Natural killer cell treated with Interleukin-12 subunit alpha and Interleukin-12 subunit beta and Interleukin-15 and Interleukin-18, amount 100 ng/mL, for 72 hours (primary cell): ENCODE data around the gene PABPN1L. TPM values are rescaled to one million over a fixed set of nuclear protein-coding genes. Genes with fewer than 3 reads are reported as not detected.

ENCODE experiments used
- ATAC-seq, 2 donors: fragments of 150-1000 bp; cut with Tn5 transposase in 1 of 2; sonication (Bioruptor Pico), chemical (Tn5 transposase) in 1 of 2; 2 replicates each; pipeline ENCODE4 v1.10.0; 2021
- DNase-seq: peaks from one replicate; pipeline ENCODE4 v3.0.0; 2022; ENCODE audit warnings: low spot score
- H3K27ac Mint-ChIP-seq, 2 donors: 1 replicate in 1 of 2; 2 replicates in 1 of 2; pipeline ENCODE4 v1.8.0; 2022; ENCODE audit warnings: mixed read lengths in 2 of 2, mild to moderate bottlenecking in 1 of 2, moderate library complexity in 1 of 2
- H3K27me3 Mint-ChIP-seq, 2 donors: 1 replicate in 1 of 2; 2 replicates in 1 of 2; pipeline ENCODE4 v1.8.0; 2022; ENCODE audit warnings: mixed read lengths in 2 of 2
- H3K36me3 Mint-ChIP-seq: one replicate; pipeline ENCODE4 v1.8.0; 2022; ENCODE audit warnings: mixed read lengths
- H3K4me1 Mint-ChIP-seq, 2 donors: 1 replicate in 1 of 2; 2 replicates in 1 of 2; pipeline ENCODE4 v1.8.0; 2022; ENCODE audit warnings: low read depth in 2 of 2, mixed read lengths in 2 of 2, mild to moderate bottlenecking in 1 of 2
- H3K4me3 Mint-ChIP-seq: one replicate; pipeline ENCODE4 v1.8.0; 2022; ENCODE audit warnings: mixed read lengths
- H3K9me3 Mint-ChIP-seq: 2 replicates; pipeline ENCODE4 v1.8.0; 2022; ENCODE audit warnings: mixed read lengths
- total RNA-seq, 2 donors: library from RNA; stranded (reverse); gene quantifications; one replicate each; pipeline ENCODE4 v1.2.3, GENCODE V29; 2022

The PABPN1L gene
- not detected for total RNA-seq

DNA sequence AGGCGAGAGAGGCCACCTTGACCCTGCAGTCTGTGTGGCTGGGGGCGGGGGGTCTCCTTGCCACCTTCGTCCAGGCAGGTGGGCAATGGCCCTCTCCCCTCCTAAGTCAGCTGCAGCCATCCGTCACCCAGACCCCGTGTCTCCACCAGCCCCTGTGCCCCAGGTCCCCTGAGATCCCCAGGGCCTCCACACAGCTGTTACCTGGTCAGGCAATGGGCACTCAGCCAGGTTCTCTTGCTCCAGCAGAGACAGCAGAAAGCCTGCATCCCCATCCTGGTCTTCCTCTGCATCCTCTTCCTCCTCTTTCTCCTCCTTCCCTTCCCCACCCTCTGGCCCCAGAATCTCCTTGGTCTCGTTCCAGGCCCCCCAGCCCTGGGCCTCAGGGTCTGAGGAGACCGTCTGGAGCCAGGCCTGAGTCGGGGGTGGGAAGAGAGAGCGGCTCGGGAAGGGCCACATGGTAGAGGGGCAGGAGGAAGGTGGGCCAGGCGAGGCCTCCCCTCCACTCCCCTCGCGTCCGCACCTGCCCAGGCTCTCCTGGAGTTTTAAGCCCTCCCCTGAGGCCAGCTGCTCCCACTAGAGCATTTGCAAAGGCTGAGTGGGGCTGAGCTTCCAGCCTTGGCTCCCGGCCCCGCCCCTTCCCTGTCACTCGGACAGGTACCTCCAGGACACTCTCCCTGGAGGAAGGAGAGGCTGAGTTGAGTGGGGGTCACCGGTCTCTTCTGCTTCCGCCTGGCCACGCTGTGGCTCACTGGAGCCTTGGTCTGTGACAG, at the start of gene PABPN1L:
TSS of gene PABPN1L (minus strand) at position 510 of the 770 bp plus-strand sequence. CDS start at position 456, 54 bp downstream.
- no peaks in the 10 kb centered on the region for H3K36me3 Mint-ChIP-seq
- DNase-seq, result no peak
- no peak within 1 kb of the TSS for H3K4me3 Mint-ChIP-seq
- H3K4me1 Mint-ChIP-seq, result peaks cover 0 to 4% of the 10 kb centered on the region in 2 donors
- peaks cover 0 to 6% of the 10 kb centered on the region in 2 donors for H3K27me3 Mint-ChIP-seq
- ATAC-seq, result no peak
- H3K9me3 Mint-ChIP-seq, result no peaks in the 10 kb centered on the region
- H3K27ac Mint-ChIP-seq, result no peak within 1 kb of the TSS

DNA sequence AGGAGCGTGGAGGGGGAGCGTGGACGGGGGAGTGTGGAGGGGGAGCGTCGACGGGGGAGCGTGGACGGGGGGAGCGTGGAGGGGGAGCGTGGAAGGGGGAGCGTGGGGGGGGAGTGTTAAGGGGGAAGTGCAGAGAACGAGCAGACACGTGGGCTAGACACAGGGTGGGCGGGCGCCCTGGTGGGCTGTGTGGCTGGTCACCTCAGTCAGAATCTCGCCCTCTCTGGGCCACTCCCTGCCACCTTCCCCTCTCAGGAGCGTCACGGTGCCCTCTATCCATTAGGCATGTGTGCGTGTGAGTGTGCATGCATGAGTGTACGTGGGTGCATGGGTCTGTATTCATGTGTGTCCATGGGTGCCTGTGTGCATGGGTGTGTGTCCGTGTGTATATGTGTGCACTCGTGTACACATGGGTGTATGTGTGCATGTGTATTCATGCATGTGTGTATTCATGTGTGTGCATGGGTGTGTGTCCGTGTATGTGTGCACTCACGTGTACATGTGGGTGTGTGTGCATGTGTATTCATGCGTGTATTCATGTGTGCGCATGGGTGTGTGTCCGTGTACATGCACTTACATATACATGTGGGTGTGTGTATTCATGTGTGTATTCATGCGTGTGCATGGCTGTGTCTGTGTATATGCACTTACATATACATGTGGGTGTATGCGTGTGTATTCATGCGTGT, 49.3 kb upstream of the PABPN1L start:
- H3K27ac Mint-ChIP-seq, result no peak overlapping the region
- no peak for DNase-seq
- no peak overlapping the region for H3K4me3 Mint-ChIP-seq
- ATAC-seq, result no peak
- no peaks in the 10 kb centered on the region for H3K36me3 Mint-ChIP-seq
- H3K4me1 Mint-ChIP-seq, result peaks cover 0 to 3% of the 10 kb centered on the region in 2 donors
- H3K27me3 Mint-ChIP-seq, result peaks cover 0 to 9% of the 10 kb centered on the region in 2 donors
- peaks cover 5% of the 10 kb centered on the region for H3K9me3 Mint-ChIP-seq

- Mint-ChIP-seq H3K4me3 (no peak overlapping the region), H3K9me3 (peaks cover 5% of the 10 kb centered on the region), H3K27ac (no peak overlapping the region), H3K4me1 (peaks cover 0 to 3% of the 10 kb centered on the region in 2 donors), H3K36me3 (no peaks in the 10 kb centered on the region), H3K27me3 (peaks cover 0 to 9% of the 10 kb centered on the region in 2 donors)
- DNase-seq, result no peak
- ATAC-seq, result no peak
Observed at GRCh38 chr16:88914750-88915368, 48.4 kb upstream of the PABPN1L start.

- Mint-ChIP-seq H3K4me3 (no peak overlapping the region), H3K4me1 (peaks cover 0 to 3% of the 10 kb centered on the region in 2 donors), H3K27me3 (peaks cover 0 to 9% of the 10 kb centered on the region in 2 donors), H3K27ac (no peak overlapping the region), H3K36me3 (no peaks in the 10 kb centered on the region), H3K9me3 (peaks cover 5% of the 10 kb centered on the region)
- no peak for ATAC-seq
- no peak for DNase-seq
Observed at GRCh38 chr16:88913870-88914269, 47.4 kb upstream of the PABPN1L start.

DNA sequence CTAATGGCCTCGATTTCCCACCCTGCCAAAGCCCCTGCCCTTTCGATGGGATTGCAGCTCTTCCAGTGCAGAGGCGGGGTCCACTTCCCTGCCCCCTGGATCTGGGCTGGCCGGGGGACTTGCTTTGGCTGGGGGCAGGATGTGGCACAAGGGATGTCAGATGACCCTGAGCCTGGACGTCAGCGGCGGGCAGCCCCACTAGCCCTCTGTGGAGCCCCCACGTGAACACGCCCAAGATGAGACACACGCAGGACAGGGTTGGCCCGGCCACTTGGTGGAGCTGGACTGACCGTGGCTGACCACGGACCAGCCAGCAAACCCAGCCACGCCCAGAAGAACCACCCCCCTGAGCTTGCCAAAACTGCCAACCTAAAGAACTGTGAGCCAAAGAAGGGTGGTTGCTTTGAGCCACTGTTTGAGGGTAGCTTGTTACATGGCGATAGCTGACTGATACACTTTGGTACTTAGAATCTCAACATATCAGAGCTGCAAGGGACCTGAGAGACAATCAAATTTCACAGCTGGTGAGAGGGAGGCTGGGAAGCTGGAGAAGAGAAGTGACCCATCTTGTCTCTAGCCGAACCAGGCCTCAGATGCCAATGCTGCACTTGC, 46.6 kb upstream of the PABPN1L start:
- Mint-ChIP-seq H3K9me3 (peaks cover 5% of the 10 kb centered on the region), H3K27me3 (peaks cover 0 to 9% of the 10 kb centered on the region in 2 donors), H3K4me3 (no peak overlapping the region), H3K27ac (no peak overlapping the region), H3K36me3 (no peaks in the 10 kb centered on the region), H3K4me1 (peaks cover 0 to 3% of the 10 kb centered on the region in 2 donors)
- DNase-seq (no peak), ATAC-seq (no peak)

DNA sequence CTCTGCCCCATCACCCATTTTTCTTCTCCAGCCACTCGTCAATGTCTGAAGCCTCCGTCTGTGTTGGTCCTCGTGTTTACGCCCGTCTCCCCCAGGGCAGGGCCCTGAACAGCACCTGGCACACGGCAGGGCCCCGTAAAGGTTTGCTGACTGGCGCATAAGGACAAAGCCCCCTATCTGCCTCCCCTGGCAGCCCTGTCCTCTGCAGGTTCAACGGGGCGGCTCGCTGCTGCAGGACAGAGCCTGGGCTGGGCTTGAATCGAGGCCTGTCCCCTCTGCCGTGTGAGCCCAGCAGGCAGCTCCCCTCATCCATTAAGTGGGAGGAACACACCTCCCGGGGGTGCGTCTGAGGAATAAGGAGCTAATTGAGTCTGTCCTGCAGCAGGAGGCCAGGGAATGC, 46.1 kb upstream of the PABPN1L start:
- no peak for DNase-seq
- Mint-ChIP-seq H3K4me3 (no peak overlapping the region), H3K9me3 (peaks cover 5% of the 10 kb centered on the region), H3K27me3 (peaks cover 0 to 9% of the 10 kb centered on the region in 2 donors), H3K4me1 (peaks cover 0 to 3% of the 10 kb centered on the region in 2 donors), H3K27ac (no peak overlapping the region), H3K36me3 (no peaks in the 10 kb centered on the region)
- ATAC-seq, result no peak

DNA sequence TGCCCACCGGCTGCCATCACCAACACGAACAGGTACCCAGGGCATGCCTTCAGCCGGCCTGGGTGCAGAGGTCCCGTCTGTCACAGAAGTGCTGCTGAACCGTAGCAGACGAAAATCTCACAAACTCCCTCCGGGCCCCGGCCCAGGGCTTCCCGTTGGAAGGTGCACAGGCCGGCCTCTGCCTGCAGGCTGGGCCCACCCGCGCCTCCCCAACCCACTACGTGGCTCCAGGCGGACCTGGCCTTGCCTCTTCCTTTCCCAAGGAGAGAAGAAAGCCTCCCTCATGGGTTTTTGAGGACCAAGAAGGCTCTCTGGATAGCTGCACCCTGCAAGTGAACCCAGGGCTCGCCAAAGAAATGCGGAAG, 45.5 kb upstream of the PABPN1L start:
- ATAC-seq (no peak), DNase-seq (no peak)
- Mint-ChIP-seq H3K4me1 (peaks cover 0 to 3% of the 10 kb centered on the region in 2 donors), H3K36me3 (no peaks in the 10 kb centered on the region), H3K9me3 (peaks cover 5% of the 10 kb centered on the region), H3K27ac (no peak overlapping the region), H3K4me3 (no peak overlapping the region), H3K27me3 (peaks cover 0 to 9% of the 10 kb centered on the region in 2 donors)

DNA sequence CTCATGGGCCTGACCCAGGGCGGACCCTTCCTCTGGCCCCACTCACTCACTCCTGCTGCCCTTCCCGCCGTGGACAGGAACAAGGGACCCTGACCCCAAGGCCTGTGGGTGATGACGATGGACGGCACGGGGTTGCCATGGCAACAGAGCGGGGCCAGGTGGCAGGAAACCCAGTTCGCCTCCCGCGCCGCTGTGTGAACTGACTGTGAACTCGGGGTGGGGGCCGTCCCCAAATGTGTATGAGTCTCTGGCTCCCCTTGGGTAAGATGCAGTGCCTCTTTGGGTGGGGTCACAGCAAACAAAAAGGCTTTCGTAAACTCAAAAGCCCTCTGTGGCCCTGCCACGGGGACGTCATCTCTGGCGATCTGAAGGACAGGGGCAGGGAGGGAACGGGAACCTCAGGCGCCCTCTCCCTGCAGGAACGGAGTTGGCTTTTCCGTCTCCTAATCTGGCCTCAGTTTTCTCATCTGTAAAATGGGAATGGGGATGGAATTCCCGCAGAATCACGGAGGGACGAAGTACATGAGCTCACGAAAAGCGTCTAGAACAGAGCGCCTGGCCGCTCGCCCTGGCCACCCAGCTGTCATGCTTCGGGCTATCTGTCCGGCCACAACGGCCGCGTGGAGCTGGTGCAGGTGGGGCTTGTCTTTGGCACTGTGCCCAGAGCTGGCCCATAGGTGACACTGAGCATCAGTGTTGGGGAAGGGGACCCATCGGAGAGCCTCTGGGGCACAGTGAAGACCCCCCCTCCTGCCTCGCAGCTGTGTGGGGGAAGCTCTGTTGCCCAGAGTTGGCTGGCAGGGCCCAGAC, 44.9 kb upstream of the PABPN1L start:
- H3K27ac Mint-ChIP-seq, result no peak overlapping the region
- ATAC-seq, result no peak
- H3K36me3 Mint-ChIP-seq, result no peaks in the 10 kb centered on the region
- DNase-seq, result no peak
- peaks cover 5% of the 10 kb centered on the region for H3K9me3 Mint-ChIP-seq
- H3K27me3 Mint-ChIP-seq, result peaks cover 0 to 9% of the 10 kb centered on the region in 2 donors
- H3K4me1 Mint-ChIP-seq, result peaks cover 2 to 4% of the 10 kb centered on the region in 2 donors
- no peak overlapping the region for H3K4me3 Mint-ChIP-seq

DNA sequence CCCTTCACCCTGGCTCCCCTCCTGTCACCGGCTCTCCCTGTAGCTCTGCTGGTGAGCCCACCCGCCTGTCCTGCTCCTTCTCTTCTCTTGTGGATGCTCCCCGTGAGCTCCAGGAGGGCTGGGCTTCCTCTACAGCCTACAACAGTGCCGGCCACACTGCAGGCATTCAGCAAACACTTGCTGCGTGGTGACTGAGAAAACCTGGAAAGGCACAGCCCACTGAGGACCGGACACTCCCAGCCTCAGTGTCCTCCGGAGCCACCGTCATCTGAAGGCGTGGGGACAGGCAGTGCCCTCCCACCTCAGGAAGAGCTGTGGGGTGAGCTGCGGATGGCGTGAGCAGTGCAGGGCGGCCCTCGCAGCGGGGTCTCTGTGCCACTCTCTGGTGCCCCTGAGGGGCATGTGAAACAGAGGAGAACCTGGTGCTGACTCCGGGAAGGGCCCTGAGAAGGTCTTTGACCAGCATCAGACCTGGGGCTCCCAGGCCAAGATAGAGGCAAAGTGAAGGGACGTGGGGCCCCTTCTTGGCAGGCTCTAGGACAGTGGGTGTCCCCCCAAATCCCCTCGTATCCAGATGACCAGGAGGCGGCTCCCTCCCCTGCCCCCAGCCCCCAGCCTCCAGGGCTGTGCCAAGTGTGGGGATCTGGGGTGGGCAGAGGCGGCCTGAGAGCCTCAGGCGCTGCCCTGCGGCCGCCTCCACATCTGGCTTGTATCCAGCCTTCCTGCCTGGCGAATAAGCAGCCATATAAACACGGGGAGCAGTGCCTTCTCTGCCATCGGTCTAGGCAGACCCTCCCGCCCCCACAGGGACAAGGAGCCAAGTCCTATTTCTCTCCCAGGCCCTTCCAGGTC, 44.0 kb upstream of the PABPN1L start:
- Mint-ChIP-seq H3K4me1 (peaks cover 5 to 6% of the 10 kb centered on the region in 2 donors), H3K9me3 (no peaks in the 10 kb centered on the region), H3K4me3 (no peak overlapping the region), H3K27me3 (peaks cover 0 to 7% of the 10 kb centered on the region in 2 donors), H3K36me3 (no peaks in the 10 kb centered on the region), H3K27ac (no peak overlapping the region)
- DNase-seq (no peak), ATAC-seq (no peak)

- Mint-ChIP-seq H3K4me3 (no peak overlapping the region), H3K9me3 (no peaks in the 10 kb centered on the region), H3K27ac (no peak overlapping the region), H3K27me3 (peaks cover 0 to 7% of the 10 kb centered on the region in 2 donors), H3K36me3 (no peaks in the 10 kb centered on the region), H3K4me1 (peaks cover 6 to 8% of the 10 kb centered on the region in 2 donors)
- ATAC-seq (no peak), DNase-seq (no peak)
Observed at GRCh38 chr16:88909431-88910210, 43.2 kb upstream of the PABPN1L start.

- peaks cover 0 to 3% of the 10 kb centered on the region in 2 donors for H3K27me3 Mint-ChIP-seq
- no peaks in the 10 kb centered on the region for H3K36me3 Mint-ChIP-seq
- DNase-seq (no peak), ATAC-seq (no peak)
- no peak overlapping the region for H3K27ac Mint-ChIP-seq
- peaks cover 6 to 8% of the 10 kb centered on the region in 2 donors for H3K4me1 Mint-ChIP-seq
- no peak overlapping the region for H3K4me3 Mint-ChIP-seq
- H3K9me3 Mint-ChIP-seq, result no peaks in the 10 kb centered on the region
Observed at GRCh38 chr16:88908307-88908706, 41.8 kb upstream of the PABPN1L start.

GRCh38 chr16:88907768-88908167, 41.3 kb upstream of the PABPN1L start:
- Mint-ChIP-seq H3K4me3 (no peak overlapping the region), H3K36me3 (no peaks in the 10 kb centered on the region), H3K9me3 (no peaks in the 10 kb centered on the region), H3K27ac (no peak overlapping the region), H3K4me1 (peaks cover 8 to 9% of the 10 kb centered on the region in 2 donors), H3K27me3 (peaks cover 0 to 5% of the 10 kb centered on the region in 2 donors)
- DNase-seq (no peak), ATAC-seq (no peak)
